GM12872 (cell line): ENCODE measurements around the gene RIOK1.

Experiments used
- CTCF ChIP-seq: IDR thresholded peaks from 3 replicates; pipeline ENCODE4 v1.5.1; 2011; ENCODE audit warnings: low read depth, mild to moderate bottlenecking, low read length, moderate library complexity; ENCODE audit not compliant: insufficient read depth

Gene RIOK1

GRCh38 chr6:7445101-7445500 lies 55.5 kb downstream of the RIOK1 start:
- no peak for TF ChIP-seq CTCF

- TF ChIP-seq CTCF: no peak
Observed at GRCh38 chr6:7445885-7446461, 56.4 kb downstream of the RIOK1 start.

- no peak for TF ChIP-seq CTCF
Observed at GRCh38 chr6:7446619-7447325, 57.2 kb downstream of the RIOK1 start.

DNA sequence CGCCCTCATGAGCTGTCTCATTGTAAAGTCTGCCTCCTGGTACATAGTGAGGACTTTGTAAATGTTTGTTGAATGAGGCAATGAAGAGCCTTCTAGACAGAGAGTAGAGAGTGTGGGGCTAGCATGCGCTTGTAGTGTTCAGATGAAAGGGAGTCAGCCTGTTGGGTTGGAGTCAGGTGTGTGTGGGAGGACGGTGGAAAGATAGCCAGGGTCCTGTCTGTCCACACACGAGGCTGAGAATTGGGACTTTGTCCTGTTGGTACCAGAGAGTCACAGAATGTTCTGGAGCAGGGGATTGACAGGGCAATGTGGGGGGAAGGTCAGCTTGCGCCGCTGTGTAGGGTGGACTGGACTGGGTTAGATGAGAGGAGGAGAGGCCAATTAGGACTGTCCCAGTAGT lies 58.6 kb downstream of the RIOK1 start:
- no peak for TF ChIP-seq CTCF

- no peak for TF ChIP-seq CTCF
Observed at GRCh38 chr6:7449018-7449417, 59.4 kb downstream of the RIOK1 start.

DNA sequence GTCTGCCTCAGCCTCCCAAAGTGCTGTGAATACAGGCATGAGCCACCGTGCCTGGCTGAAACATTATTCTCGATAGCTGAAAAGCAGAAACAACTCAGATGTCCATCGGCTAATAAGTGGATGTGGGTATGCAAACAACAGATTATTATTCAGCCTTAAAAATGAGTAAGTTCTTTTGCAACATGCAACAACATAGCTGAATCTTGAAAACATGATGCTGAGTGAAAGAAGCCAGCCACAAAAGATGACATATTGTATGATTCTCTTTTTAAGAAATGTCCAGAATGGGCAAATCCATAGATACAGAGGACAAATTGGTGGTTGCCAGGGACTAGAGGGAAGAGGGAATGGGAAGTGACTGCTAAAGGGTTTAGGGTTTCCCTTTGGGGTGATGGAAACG lies 61.7 kb downstream of the RIOK1 start:
- no peak for TF ChIP-seq CTCF

GRCh38 chr6:7452898-7453297 lies 63.3 kb downstream of the RIOK1 start:
- no peak for TF ChIP-seq CTCF
